GM23338 (cell line): ENCODE measurements around the gene ZFYVE27. TPM values are rescaled to one million over a fixed set of nuclear protein-coding genes. Genes with fewer than 3 reads are reported as not detected.

Experiments used
- ATAC-seq: fragments of 200-7000 bp; cut with Tn5 transposase; 3 replicates; pipeline ENCODE4 v1.9.1; 2020
- DNase-seq: peaks from one replicate; pipeline ENCODE4 v3.0.0-alpha.2; 2015; ENCODE audit warnings: low spot score
- H2AFZ ChIP-seq: fragments of 200-600 bp; sonication (generic); 2 replicates; pipeline ENCODE4 v1.8.0; 2016; ENCODE audit warnings: antibody characterized with exemption, mild to moderate bottlenecking, moderate library complexity
- H3F3A ChIP-seq: fragments of 200-600 bp; sonication (generic); replicated peaks from 2 replicates; pipeline ENCODE4 v1.8.0; 2017; ENCODE audit warnings: antibody characterized with exemption, mixed run types, low read depth
- H3K27ac ChIP-seq: fragments of 200-600 bp; sonication (generic); 2 replicates; pipeline ENCODE4 v1.6.1; 2016; ENCODE audit warnings: low read depth
- H3K27me3 ChIP-seq: fragments of 200-600 bp; sonication (generic); 2 replicates; pipeline ENCODE4 v1.8.0; 2016; ENCODE audit warnings: mild to moderate bottlenecking, mixed run types, moderate library complexity; ENCODE audit not compliant: insufficient read depth
- H3K36me3 ChIP-seq: fragments of 200-600 bp; sonication (generic); 2 replicates; pipeline ENCODE4 v1.8.0; 2016; ENCODE audit warnings: mild to moderate bottlenecking; ENCODE audit not compliant: insufficient read depth
- H3K4me1 ChIP-seq: fragments of 200-600 bp; sonication (generic); 2 replicates; pipeline ENCODE4 v1.8.0; 2016; ENCODE audit warnings: mild to moderate bottlenecking, moderate library complexity; ENCODE audit not compliant: insufficient read depth
- H3K4me2 ChIP-seq: fragments of 200-600 bp; sonication (generic); 2 replicates; pipeline ENCODE4 v1.7.1; 2017; ENCODE audit warnings: mixed run types
- H3K4me3 ChIP-seq: fragments of 200-600 bp; sonication (generic); 2 replicates; pipeline ENCODE4 v1.6.1; 2016; ENCODE audit warnings: mixed run types
- H3K79me2 ChIP-seq: fragments of 200-600 bp; sonication (generic); replicated peaks from 2 replicates; pipeline ENCODE4 v1.8.0; 2017; ENCODE audit warnings: mild to moderate bottlenecking; ENCODE audit not compliant: insufficient read depth
- H3K9me2 ChIP-seq: fragments of 200-600 bp; sonication (generic); 2 replicates; pipeline ENCODE4 v1.8.0; 2017; ENCODE audit not compliant: insufficient read depth
- H4K20me1 ChIP-seq: fragments of 200-600 bp; sonication (generic); replicated peaks from 2 replicates; pipeline ENCODE4 v1.8.0; 2017; ENCODE audit warnings: mild to moderate bottlenecking; ENCODE audit not compliant: insufficient read depth
- H3K27ac Mint-ChIP-seq: 2 replicates; pipeline ENCODE4 v1.8.0; 2020; ENCODE audit warnings: inconsistent platforms, mild to moderate bottlenecking, moderate library complexity, mixed read lengths
- H3K27me3 Mint-ChIP-seq: 3 replicates; pipeline ENCODE4 v1.8.0; 2022; ENCODE audit warnings: low read depth, mild to moderate bottlenecking, moderate library complexity, mixed read lengths, inconsistent platforms; ENCODE audit not compliant: insufficient read depth, poor library complexity
- H3K36me3 Mint-ChIP-seq: 3 replicates; pipeline ENCODE4 v1.8.0; 2021; ENCODE audit warnings: low read depth, mild to moderate bottlenecking, inconsistent platforms, moderate library complexity, mixed read lengths
- H3K4me1 Mint-ChIP-seq: 3 replicates; pipeline ENCODE4 v1.8.0; 2020; ENCODE audit warnings: mild to moderate bottlenecking, inconsistent platforms, mixed read lengths
- H3K4me3 Mint-ChIP-seq: 3 replicates; pipeline ENCODE4 v1.8.0; 2021; ENCODE audit warnings: moderate library complexity, mild to moderate bottlenecking, inconsistent platforms, mixed read lengths
- H3K9me3 Mint-ChIP-seq: 3 replicates; pipeline ENCODE4 v1.8.0; 2020; ENCODE audit warnings: moderate library complexity, mild to moderate bottlenecking, inconsistent platforms, mixed read lengths
- CREB1 ChIP-seq: fragments of 250-450 bp; sonication (Bioruptor Pico); IDR thresholded peaks from 2 replicates; pipeline ENCODE4 v1.5.0; 2020; ENCODE audit warnings: low read depth, mild to moderate bottlenecking, moderate library complexity
- CTCF ChIP-seq, 2 experiments: fragments of 200-600 bp in 1 of 2; sonication (generic) in 1 of 2; conservative IDR thresholded peaks; 2 replicates each; pipeline versions ENCODE4 v1.5.1 to v1.6.1; 2016 to 2017; ENCODE audit warnings: antibody characterized with exemption in 2 of 2, low read depth in 2 of 2, mild to moderate bottlenecking in 2 of 2, moderate library complexity in 1 of 2
- EZH2phosphoT487 ChIP-seq: fragments of 200-600 bp; sonication (generic); IDR thresholded peaks from one replicate; pipeline ENCODE4 v1.8.1; 2018; ENCODE audit warnings: antibody characterized with exemption; ENCODE audit not compliant: unreplicated experiment
- JUNB ChIP-seq: IDR thresholded peaks from one replicate; pipeline ENCODE4 v1.6.1; 2016; ENCODE audit warnings: antibody characterized with exemption; ENCODE audit not compliant: unreplicated experiment
- NANOG ChIP-seq: IDR thresholded peaks from 2 replicates; pipeline ENCODE4 v1.6.1; 2016; ENCODE audit warnings: antibody characterized with exemption, borderline replicate concordance
- STAT1 ChIP-seq: IDR thresholded peaks from one replicate; pipeline ENCODE4 v1.6.1; 2016; ENCODE audit warnings: antibody characterized with exemption; ENCODE audit not compliant: unreplicated experiment
- ZNF331 ChIP-seq: fragments of 250-450 bp; sonication (Bioruptor Pico); IDR thresholded peaks from 2 replicates; pipeline ENCODE4 v1.5.0; 2020; ENCODE audit warnings: low read depth, mild to moderate bottlenecking, moderate library complexity
- polyA plus RNA-seq: library from polyadenylated mRNA; unstranded; fragments of >200 nt; fragmentation: Nextera tagmentation; extraction: Ambion mirVana; gene quantifications from 2 replicates; pipeline ENCODE4 v1.2.1, GENCODE V29; 2016
- total RNA-seq: library from RNA; depleted of rRNA; stranded (reverse); fragments of >200 nt; shearing (Covaris generic); gene quantifications from 2 replicates; pipeline ENCODE4 v1.2.3, GENCODE V29; 2014
- TF ChIP-seq, protein P1 (sequence below): fragments of 250-450 bp; sonication (Bioruptor Pico); IDR thresholded peaks from 2 replicates; pipeline ENCODE4 v1.5.0; 2020; ENCODE audit warnings: mild to moderate bottlenecking, moderate library complexity
- TF ChIP-seq, protein P2 (sequence below): IDR thresholded peaks from 2 replicates; pipeline ENCODE4 v1.6.1; 2016; ENCODE audit warnings: antibody characterized with exemption
- TF ChIP-seq, protein P3 (sequence below): IDR thresholded peaks from one replicate; pipeline ENCODE4 v1.6.1; 2018; ENCODE audit warnings: antibody characterized with exemption; ENCODE audit not compliant: unreplicated experiment

Gene ZFYVE27
- total and polyA plus RNA-seq, 2 experiments from 2014 or later, result 15.0 to 25.8 TPM

DNA sequence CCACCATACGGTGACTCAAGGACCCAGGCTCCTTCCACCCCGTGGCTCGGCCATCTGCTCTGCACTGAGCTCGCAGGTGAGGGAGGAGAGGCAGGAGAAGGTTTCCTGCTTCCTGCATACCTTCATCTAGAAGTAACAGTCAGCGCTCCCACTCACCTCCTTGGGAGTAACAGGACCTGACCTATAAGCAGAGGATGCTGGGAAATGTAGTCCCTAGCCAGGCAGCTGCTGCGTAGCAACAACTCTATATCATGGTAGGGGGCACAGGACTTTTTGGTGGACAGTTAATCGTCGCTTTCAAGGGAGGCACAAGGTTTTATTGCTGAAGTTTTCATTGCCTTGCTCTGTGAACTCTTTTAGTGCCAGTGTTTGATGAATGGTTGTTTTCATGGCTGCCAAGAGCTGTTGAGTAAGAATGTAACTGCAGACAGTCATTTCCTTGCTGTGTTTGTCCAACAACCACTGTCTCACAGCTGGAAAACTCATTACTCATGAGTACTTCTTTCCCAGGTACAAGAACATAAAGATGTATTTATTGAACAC lies 10.2 kb upstream of the ZFYVE27 start (continued):
- TF ChIP-seq CTCF (conservative IDR thresholded peaks at IDR 0.05; ENCODE audit: low read depth in 2 of 2) (no peak), ZNF331 (no peak)
- TF ChIP-seq, protein P1, sequence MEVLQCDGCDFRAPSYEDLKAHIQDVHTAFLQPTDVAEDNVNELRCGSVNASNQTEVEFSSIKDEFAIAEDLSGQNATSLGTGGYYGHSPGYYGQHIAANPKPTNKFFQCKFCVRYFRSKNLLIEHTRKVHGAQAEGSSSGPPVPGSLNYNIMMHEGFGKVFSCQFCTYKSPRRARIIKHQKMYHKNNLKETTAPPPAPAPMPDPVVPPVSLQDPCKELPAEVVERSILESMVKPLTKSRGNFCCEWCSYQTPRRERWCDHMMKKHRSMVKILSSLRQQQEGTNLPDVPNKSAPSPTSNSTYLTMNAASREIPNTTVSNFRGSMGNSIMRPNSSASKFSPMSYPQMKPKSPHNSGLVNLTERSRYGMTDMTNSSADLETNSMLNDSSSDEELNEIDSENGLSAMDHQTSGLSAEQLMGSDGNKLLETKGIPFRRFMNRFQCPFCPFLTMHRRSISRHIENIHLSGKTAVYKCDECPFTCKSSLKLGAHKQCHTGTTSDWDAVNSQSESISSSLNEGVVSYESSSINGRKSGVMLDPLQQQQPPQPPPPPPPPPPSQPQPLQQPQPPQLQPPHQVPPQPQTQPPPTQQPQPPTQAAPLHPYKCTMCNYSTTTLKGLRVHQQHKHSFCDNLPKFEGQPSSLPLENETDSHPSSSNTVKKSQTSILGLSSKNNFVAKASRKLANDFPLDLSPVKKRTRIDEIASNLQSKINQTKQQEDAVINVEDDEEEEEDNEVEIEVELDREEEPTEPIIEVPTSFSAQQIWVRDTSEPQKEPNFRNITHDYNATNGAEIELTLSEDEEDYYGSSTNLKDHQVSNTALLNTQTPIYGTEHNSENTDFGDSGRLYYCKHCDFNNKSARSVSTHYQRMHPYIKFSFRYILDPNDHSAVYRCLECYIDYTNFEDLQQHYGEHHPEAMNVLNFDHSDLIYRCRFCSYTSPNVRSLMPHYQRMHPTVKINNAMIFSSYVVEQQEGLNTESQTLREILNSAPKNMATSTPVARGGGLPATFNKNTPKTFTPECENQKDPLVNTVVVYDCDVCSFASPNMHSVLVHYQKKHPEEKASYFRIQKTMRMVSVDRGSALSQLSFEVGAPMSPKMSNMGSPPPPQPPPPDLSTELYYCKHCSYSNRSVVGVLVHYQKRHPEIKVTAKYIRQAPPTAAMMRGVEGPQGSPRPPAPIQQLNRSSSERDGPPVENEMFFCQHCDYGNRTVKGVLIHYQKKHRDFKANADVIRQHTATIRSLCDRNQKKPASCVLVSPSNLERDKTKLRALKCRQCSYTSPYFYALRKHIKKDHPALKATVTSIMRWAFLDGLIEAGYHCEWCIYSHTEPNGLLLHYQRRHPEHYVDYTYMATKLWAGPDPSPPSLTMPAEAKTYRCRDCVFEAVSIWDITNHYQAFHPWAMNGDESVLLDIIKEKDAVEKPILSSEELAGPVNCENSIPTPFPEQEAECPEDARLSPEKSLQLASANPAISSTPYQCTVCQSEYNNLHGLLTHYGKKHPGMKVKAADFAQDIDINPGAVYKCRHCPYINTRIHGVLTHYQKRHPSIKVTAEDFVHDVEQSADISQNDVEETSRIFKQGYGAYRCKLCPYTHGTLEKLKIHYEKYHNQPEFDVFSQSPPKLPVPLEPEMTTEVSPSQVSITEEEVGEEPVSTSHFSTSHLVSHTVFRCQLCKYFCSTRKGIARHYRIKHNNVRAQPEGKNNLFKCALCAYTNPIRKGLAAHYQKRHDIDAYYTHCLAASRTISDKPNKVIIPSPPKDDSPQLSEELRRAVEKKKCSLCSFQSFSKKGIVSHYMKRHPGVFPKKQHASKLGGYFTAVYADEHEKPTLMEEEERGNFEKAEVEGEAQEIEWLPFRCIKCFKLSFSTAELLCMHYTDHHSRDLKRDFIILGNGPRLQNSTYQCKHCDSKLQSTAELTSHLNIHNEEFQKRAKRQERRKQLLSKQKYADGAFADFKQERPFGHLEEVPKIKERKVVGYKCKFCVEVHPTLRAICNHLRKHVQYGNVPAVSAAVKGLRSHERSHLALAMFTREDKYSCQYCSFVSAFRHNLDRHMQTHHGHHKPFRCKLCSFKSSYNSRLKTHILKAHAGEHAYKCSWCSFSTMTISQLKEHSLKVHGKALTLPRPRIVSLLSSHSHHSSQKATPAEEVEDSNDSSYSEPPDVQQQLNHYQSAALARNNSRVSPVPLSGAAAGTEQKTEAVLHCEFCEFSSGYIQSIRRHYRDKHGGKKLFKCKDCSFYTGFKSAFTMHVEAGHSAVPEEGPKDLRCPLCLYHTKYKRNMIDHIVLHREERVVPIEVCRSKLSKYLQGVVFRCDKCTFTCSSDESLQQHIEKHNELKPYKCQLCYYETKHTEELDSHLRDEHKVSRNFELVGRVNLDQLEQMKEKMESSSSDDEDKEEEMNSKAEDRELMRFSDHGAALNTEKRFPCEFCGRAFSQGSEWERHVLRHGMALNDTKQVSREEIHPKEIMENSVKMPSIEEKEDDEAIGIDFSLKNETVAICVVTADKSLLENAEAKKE, result peak; percentile 60; the same call in 1 of the 2 replicates

DNA sequence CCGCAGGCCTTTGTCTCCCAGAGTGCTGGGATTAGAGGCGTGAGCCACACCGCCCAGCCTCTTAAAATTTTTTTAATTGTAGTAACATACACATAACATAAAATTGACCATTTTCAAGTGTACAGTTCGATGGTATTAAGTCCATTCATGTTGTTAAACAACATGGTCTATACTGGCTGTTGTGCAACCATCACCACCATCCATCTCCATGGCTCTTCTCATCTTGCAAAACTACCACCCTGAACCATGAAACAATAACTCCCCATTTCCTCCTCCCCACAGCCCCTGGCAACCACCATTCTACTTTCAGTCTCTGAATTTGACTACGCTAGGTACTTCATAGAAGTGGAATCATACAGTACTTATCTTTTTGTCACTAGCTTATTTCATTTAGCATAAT lies 7.9 kb upstream of the ZFYVE27 start:
- Mint-ChIP-seq H3K4me3 (no peak overlapping the region), H3K36me3 (no peaks in the 10 kb centered on the region), H3K9me3 (peaks cover 3% of the 10 kb centered on the region; the same call in 1 of the 3 replicates), H3K4me1 (peaks cover 5% of the 10 kb centered on the region; the same call in 2 of the 3 replicates), H3K27ac (no peak overlapping the region), H3K27me3 (no peaks in the 10 kb centered on the region)
- Histone ChIP-seq H3F3A (0 out of 2 replicates have a peak, but pooled peaks cover 2% of the 10 kb centered on the region), H3K4me2 (no peak overlapping the region), H2AFZ (no peak overlapping the region), H3K27ac (no peak overlapping the region), H3K4me1 (no peaks in the 10 kb centered on the region), H3K9me2 (no peaks in the 10 kb centered on the region), H3K4me3 (no peak overlapping the region), H3K36me3 (no peaks in the 10 kb centered on the region), H3K79me2 (no peaks in the 10 kb centered on the region), H3K27me3 (0 out of 2 replicates have a peak, but pooled peaks cover under 1% of the 10 kb centered on the region), H4K20me1 (no peaks in the 10 kb centered on the region)
- DNase-seq (no peak), ATAC-seq (no peak)
- TF ChIP-seq CTCF (conservative IDR thresholded peaks at IDR 0.05; ENCODE audit: low read depth in 2 of 2) (no peak), NANOG (no peak), EZH2phosphoT487 (no peak), STAT1 (no peak), CREB1 (no peak), JUNB (no peak)
- TF ChIP-seq, protein P2, sequence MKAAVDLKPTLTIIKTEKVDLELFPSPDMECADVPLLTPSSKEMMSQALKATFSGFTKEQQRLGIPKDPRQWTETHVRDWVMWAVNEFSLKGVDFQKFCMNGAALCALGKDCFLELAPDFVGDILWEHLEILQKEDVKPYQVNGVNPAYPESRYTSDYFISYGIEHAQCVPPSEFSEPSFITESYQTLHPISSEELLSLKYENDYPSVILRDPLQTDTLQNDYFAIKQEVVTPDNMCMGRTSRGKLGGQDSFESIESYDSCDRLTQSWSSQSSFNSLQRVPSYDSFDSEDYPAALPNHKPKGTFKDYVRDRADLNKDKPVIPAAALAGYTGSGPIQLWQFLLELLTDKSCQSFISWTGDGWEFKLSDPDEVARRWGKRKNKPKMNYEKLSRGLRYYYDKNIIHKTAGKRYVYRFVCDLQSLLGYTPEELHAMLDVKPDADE, result no peak
- TF ChIP-seq, protein P3, sequence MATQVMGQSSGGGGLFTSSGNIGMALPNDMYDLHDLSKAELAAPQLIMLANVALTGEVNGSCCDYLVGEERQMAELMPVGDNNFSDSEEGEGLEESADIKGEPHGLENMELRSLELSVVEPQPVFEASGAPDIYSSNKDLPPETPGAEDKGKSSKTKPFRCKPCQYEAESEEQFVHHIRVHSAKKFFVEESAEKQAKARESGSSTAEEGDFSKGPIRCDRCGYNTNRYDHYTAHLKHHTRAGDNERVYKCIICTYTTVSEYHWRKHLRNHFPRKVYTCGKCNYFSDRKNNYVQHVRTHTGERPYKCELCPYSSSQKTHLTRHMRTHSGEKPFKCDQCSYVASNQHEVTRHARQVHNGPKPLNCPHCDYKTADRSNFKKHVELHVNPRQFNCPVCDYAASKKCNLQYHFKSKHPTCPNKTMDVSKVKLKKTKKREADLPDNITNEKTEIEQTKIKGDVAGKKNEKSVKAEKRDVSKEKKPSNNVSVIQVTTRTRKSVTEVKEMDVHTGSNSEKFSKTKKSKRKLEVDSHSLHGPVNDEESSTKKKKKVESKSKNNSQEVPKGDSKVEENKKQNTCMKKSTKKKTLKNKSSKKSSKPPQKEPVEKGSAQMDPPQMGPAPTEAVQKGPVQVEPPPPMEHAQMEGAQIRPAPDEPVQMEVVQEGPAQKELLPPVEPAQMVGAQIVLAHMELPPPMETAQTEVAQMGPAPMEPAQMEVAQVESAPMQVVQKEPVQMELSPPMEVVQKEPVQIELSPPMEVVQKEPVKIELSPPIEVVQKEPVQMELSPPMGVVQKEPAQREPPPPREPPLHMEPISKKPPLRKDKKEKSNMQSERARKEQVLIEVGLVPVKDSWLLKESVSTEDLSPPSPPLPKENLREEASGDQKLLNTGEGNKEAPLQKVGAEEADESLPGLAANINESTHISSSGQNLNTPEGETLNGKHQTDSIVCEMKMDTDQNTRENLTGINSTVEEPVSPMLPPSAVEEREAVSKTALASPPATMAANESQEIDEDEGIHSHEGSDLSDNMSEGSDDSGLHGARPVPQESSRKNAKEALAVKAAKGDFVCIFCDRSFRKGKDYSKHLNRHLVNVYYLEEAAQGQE, result no peak
